ENCODE data around the gene CAPZA2. TPM values are rescaled to one million over a fixed set of nuclear protein-coding genes. Genes with fewer than 3 reads are reported as not detected.
"Not testable (repeated sequence)": the region's sequence is repeated elsewhere in the genome, so short reads cannot be mapped to it uniquely, and the experiment has no call there.

Gene CAPZA2
- total RNA-seq, 1 donor from 2014 or later, result 371 TPM

DNA sequence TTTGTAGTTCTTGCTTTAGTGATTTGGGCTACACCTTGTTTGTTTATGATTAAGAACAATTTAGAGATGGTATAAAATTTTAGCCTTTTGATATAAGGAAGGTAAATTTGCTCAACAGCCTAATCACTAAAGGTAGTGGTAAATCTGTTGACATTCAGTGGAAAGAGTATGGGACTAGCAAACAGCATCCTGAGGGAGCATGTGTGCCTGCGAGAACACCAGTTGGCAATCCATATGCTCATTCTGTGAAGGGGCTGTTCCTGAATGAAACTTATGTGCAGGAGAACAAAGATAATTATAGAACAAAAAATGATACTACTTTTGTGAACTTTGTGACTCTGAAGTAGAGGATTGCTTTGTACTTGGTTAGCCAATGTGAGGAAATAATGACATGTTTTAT lies 44.0 kb downstream of the CAPZA2 start:
- DNase-seq (no peak), ATAC-seq (no peak)
- intact Hi-C loops (cut with micrococcal nuclease), result no loop called here

DNA sequence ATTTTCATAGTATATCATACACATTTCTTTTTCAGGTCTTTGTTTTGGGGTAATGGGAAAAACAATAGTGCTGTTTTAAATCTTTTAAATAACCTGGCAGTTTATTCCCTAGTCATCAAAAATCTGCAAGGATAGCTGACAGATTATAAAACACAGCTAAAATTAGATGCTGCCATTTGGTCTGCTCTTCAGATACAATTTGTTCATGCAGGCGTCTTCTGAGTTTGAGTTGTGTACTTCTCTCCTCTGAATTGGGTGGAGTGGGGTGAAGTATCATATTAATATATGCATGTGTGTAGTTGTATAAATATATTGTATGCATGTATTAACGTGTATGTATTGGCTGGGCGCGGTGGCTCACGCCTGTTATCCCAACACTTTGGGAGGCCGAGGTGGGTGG lies 48.0 kb downstream of the CAPZA2 start:
- intact Hi-C loops (cut with micrococcal nuclease), result no loop called here
- ATAC-seq, result peak; percentile 56

DNA sequence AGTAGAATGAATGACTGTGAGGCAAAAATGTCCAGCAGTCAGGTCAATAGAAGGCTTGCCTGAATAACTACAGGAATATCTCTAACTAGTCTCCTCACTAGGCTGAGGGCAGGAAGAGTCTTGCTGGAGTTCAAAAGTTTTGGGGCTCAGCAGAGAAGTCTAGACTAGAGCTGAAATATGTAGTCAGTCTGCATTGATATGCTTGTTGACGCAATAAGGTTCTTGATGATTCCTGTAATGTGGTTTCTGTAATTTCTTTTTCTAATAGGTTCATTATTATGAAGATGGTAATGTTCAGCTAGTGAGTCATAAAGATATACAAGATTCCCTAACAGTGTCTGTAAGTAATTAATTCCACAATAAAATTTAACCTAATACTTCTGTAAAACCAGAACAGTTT lies 49.4 kb downstream of the CAPZA2 start:
- ATAC-seq, result peak; percentile 10
- intact Hi-C loops (cut with micrococcal nuclease), result no loop called here
- DNase-seq, result no peak

More for the DNA sequence above, 48.0 kb downstream of the CAPZA2 start:
- no peak for DNase-seq

- intact Hi-C loops (cut with micrococcal nuclease), result no loop called here
- ATAC-seq (peak; percentile 41), DNase-seq (no peak)
Measured at GRCh38 chr7:116912269-116912909, 50.0 kb downstream of the CAPZA2 start.

DNA sequence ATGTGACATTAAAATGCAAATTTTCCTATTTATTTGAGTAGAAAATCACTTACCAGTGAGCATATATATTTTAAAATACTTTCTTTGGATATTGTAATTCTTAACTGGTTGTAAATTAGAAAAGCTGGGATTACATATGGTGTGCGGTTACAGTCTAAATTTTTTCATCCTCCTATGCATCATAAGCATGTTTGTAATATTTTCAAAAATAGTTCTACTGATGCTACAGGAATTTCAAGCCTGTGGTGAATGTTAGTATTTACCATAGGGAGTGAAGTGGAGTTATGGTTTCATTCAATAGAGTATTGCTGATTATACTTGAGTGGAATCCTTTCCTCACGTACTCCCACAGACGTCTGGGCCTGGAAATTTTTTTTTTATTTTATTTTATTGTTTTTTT lies 56.3 kb downstream of the CAPZA2 start:
- DNase-seq (no peak), ATAC-seq (no peak)
- intact Hi-C loops (cut with micrococcal nuclease), result no loop called here

GRCh38 chr7:116920359-116920758 lies 58.0 kb downstream of the CAPZA2 start:
- intact Hi-C loops (cut with micrococcal nuclease), result no loop called here

DNA sequence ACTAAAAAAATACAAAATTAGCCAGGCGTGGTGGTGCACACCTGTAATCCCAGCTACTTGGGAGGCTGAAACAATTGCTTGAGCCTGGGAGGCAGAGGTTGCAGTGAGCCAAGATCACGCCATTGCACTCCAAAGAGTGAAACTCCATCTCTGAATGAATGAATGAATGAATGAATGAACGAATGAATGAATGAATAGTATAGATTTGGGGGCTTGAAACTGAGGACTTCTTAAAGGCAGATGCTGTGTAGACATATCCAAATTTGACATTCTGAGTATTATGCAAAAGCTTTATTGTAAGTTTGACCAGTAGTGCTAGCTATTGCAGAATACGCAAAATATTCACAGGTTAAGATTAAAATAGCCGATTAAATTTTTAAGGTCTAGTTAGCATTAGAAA lies 60.2 kb downstream of the CAPZA2 start:
- intact Hi-C loops (cut with micrococcal nuclease), result no loop called here
- DNase-seq (no peak), ATAC-seq (no peak)

More at GRCh38 chr7:116920359-116920758, 58.0 kb downstream of the CAPZA2 start:
- no peak for DNase-seq
- no peak for ATAC-seq

DNA sequence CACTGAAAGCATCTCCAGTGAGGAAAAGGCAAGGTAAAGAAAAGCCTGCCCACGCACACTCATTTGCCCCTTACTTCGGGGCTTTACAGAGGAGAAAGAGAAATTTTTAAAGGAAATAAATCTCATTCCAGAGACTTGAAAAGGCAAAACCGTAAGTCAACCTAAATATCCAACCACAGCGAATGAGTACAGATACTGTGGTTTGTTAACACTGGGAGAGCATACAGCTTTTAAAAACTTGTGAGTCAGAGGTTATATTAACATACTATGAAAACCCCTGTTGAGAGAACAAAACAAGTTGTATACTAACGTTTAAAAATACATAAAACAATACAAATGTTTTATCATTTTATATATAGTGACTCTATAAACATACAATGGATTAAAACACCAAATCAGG lies 62.4 kb downstream of the CAPZA2 start:
- DNase-seq, result no peak
- intact Hi-C loops (cut with micrococcal nuclease), result no loop called here
- no peak for ATAC-seq

DNA sequence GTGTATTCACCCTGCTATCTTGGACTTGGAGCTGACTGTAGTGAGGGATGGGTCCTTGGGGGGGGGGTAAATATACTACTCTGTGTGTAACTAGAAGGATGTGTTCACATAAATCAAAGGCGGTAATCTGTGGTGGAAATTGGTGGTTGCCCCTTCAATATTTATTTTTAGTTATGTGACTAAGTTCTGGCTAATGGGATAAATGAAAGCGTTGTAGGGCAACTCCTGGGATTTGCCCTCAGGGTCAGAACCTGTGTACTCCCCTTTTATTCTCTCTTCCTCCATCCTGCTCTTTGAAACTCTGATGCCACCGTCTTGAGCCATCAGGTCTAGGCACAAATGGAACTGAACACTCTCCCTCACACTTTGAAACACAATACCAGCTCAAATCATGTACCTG lies 66.6 kb downstream of the CAPZA2 start:
- ATAC-seq, result no peak
- no peak for DNase-seq
- intact Hi-C loops (cut with micrococcal nuclease), result no loop called here

- peak; percentile 90 for ATAC-seq
- intact Hi-C loops (cut with micrococcal nuclease), result loop anchor here (5.0 kb wide), 2 partner anchors 57 to 187 kb away; no protein-coding TSS in a partner anchor
Measured at GRCh38 chr7:116929914-116930913, 67.8 kb downstream of the CAPZA2 start.

DNA sequence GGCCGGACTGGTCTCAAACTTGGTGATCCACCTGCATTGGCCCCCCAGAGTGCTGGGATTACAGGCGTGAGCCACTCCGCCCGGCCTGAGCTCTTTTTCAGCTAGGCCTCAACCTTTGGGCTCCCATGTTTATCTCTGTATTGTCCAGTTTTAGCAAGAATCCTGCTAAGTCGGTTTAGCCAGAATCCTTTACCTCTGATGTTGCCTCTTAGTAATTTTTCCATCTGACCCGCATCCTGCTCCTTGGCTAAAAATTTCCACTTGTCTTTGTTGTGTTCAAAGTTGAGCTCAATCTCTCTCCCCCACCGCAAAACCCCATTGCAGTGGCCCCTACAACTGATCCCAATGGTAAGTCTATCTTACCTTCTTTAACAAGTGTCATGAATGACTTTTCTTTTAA lies 70.2 kb downstream of the CAPZA2 start:
- ATAC-seq (no peak), DNase-seq (no peak)
- intact Hi-C loops (cut with micrococcal nuclease), result loop anchor here (5.0 kb wide), 2 partner anchors 55 to 185 kb away; no protein-coding TSS in a partner anchor

More at GRCh38 chr7:116929914-116930913, 67.8 kb downstream of the CAPZA2 start:
- peak; percentile 87 for DNase-seq

DNA sequence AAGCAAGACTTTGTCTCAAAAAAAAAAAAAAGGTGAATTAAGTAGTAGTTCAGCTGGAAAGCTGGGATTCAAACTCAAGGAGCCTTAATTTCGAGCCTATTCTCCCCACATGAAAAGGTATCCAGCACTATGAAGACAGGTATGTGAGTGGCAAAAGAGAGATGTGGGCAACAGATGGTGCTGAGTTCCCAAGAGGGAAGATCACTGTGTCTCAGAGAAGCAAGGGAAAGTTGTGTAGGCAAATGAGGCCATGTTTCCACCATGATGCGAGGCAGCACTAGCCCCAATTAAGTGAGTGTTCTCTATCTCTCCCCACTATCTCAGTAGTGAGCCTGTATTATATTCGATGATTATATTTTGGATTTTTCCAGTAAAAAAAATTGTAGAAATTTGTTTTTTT lies 71.1 kb downstream of the CAPZA2 start:
- no peak for DNase-seq
- intact Hi-C loops (cut with micrococcal nuclease), result loop anchor here (5.0 kb wide), 2 partner anchors 54 to 184 kb away; no protein-coding TSS in a partner anchor
- ATAC-seq, result no peak

- intact Hi-C loops (cut with micrococcal nuclease), result loop anchor here (5.0 kb wide), 2 partner anchors 53 to 183 kb away; no protein-coding TSS in a partner anchor
Measured at GRCh38 chr7:116934580-116934979, 72.2 kb downstream of the CAPZA2 start.

DNA sequence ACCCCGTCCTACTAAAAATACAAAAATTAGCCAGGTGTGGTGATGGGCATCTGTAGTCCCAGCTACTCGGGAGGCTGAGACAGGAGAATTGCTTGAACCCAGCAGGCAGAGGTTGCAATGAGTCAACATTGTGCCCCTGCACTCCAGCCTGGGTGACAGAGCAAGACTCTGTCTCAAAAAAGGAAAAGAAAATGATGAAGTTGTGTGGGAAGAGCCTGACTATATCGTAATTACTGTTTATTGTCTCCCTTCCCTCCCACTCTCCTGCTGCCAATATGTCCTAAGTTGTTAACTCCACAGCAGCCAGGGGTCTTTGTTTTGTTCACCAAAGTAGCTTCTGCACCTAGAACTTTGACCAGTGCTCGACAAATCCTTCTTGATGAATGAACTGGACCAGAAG lies 74.5 kb downstream of the CAPZA2 start:
- intact Hi-C loops (cut with micrococcal nuclease); ATAC-seq: not testable (repeated sequence)

More at GRCh38 chr7:116934580-116934979, 72.2 kb downstream of the CAPZA2 start:
- ATAC-seq, result no peak
- DNase-seq, result no peak

GRCh38 chr7:116938678-116939077 lies 76.3 kb downstream of the CAPZA2 start:
- intact Hi-C loops (cut with micrococcal nuclease), result no loop called here
- ATAC-seq, result no peak

More for the DNA sequence above, 74.5 kb downstream of the CAPZA2 start:
- DNase-seq, result not testable (repeated sequence)

DNA sequence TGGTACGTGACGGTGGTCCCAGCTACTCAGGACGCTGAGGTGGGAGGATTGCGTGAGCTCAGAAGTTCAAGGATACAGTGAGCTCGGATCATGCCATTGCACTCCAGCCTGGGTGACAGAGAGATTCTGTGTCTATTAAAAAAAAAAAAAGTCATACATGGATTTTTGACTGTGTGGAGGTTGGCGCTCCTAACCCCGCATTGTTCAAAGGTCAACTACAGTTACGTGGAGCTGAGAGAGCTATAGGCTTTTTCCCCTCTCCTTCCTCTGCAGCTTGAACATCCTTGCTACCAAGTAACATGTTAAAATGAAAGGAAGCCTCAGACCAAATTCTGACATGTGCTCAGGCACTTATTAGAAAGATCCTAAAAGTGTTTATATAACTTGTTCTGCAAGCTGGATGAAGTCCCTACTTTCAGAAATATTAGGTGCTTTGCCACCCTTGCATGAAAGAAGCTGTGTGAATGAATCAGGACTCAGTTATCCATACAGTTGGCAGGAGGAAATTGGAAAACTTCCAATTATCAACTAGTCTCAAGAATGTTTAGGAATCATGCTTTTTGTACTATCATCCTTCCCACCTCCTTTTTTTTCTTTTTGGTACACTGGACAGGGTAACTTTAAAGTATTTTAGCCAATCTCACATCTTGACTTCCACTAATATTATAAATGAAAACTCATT lies 78.4 kb downstream of the CAPZA2 start:
- intact Hi-C loops (cut with micrococcal nuclease), result no loop called here
- ATAC-seq (no peak), DNase-seq (no peak)

More at GRCh38 chr7:116938678-116939077, 76.3 kb downstream of the CAPZA2 start:
- no peak for DNase-seq

GRCh38 chr7:116942504-116942903 lies 80.1 kb downstream of the CAPZA2 start:
- intact Hi-C loops (cut with micrococcal nuclease), result no loop called here
- DNase-seq (no peak), ATAC-seq (no peak)

- peak; percentile 93 for ATAC-seq
Measured at GRCh38 chr7:116948934-116949333, 86.5 kb downstream of the CAPZA2 start.

More at GRCh38 chr7:116948934-116949333, 86.5 kb downstream of the CAPZA2 start:
- intact Hi-C loops (cut with micrococcal nuclease), result no loop called here
- DNase-seq, result peak; percentile 59

Data from left ventricle myocardium superior (tissue), 1 donor.